H1 (cell line): ENCODE measurements around the gene LIPE. TPM values are rescaled to one million over a fixed set of nuclear protein-coding genes. Genes with fewer than 3 reads are reported as not detected.

ENCODE experiments used
- POLR2A ChIP-seq, 2 experiments: IDR thresholded peaks; 1 replicate in 1 of 2; 2 replicates in 1 of 2; pipeline ENCODE4 v1.6.1; 2011; ENCODE audit warnings: low read depth in 2 of 2, low read length in 2 of 2, mild to moderate bottlenecking in 2 of 2; ENCODE audit errors: control extremely low read depth in 1 of 2
- polyA plus RNA-seq, 7 experiments: library from polyadenylated mRNA; depleted of rRNA in 3 of 7; stranded (reverse) in 5 of 7; unstranded in 2 of 7; fragments of >200 nt in 5 of 7; fragments of 200-250 nt in 2 of 7; gene quantifications; 1 replicate in 5 of 7; 2 replicates in 1 of 7; 4 replicates in 1 of 7; pipeline versions ENCODE4 v1.2.1 to v1.2.3, GENCODE V29; 2011 to 2013; ENCODE audit warnings: missing spikeins in 2 of 7, mixed read lengths in 2 of 7
- total RNA-seq: library from RNA; stranded (reverse); fragmentation: NEBNext Ultra II Directional; extraction: Animal tissue kit (Norgen Biotek cat#: 25700); gene quantifications from 2 replicates; pipeline ENCODE4 v1.2.1, GENCODE V29; 2021

The LIPE gene
- total and polyA plus RNA-seq, 2 of the 8 experiments (the other 6 are each of a cell fraction or from before 2014, with no cell fraction given) = 8.7 to 15.9 TPM

DNA sequence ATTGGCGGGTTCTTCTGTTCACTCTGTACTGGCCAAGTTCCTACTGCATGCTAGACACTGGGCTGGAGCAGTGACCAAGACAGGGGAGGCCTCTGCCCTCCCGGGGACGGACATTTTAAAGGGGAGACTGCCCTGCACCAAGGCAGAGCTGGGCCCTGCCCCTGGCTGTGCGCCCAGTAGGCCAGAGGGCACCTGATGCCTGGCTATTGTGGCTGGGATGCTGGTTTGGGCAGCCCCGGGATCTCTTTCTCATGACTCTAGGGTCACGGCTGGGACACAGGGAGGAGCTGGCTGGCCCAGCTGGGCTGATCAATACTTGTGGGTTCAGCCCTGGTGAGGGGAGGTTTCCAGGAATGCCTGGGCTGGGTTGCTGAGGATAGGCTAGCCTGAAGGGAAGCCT is 17.7 kb downstream of the LIPE start (continued):
- TF ChIP-seq POLR2A (IDR thresholded peaks at IDR 0.05; ENCODE audit: control extremely low read depth in 1 of 2, low read depth in 2 of 2, low read length in 2 of 2) = no peak
